ENCODE data around the gene GOLGA6L9.

- TF ChIP-seq CTCF (conservative IDR thresholded peaks at IDR 0.05; ENCODE audit: low read depth, low read length) = no peak
- TF ChIP-seq EZH2 (IDR thresholded peaks at IDR 0.05; ENCODE audit: borderline replicate concordance, low read depth, low read length, poor library complexity, severe bottlenecking) = no peak
Measured at GRCh38 chr15:82398785-82399184, 30.8 kb upstream of the GOLGA6L9 start.

Data from A673 (cell line).